Ascending aorta (tissue), 2 donors: ENCODE results near the gene KLHDC3. TPM values are rescaled to one million over a fixed set of nuclear protein-coding genes. Genes with fewer than 3 reads are reported as not detected.

Experiments used
- DNase-seq, 2 donors: peaks; one replicate each; pipeline ENCODE4 v3.0.0-alpha.2; 2019; ENCODE audit warnings: low spot score in 2 of 2
- H3K27ac ChIP-seq, 2 donors: fragments of 200-600 bp; sonication (generic); one replicate each; pipeline ENCODE4 v1.5.1; 2016 to 2017; ENCODE audit warnings: mild to moderate bottlenecking in 1 of 2
- H3K27me3 ChIP-seq: fragments of 200-600 bp; sonication (generic); one replicate; pipeline ENCODE4 v1.5.1; 2017
- H3K36me3 ChIP-seq, 2 donors: fragments of 200-600 bp; sonication (generic); one replicate each; pipeline ENCODE4 v1.5.1; 2016
- H3K4me1 ChIP-seq, 2 donors: fragments of 200-600 bp; sonication (generic); one replicate each; pipeline ENCODE4 v1.5.1; 2016 to 2017; ENCODE audit warnings: mild to moderate bottlenecking in 1 of 2
- H3K4me3 ChIP-seq, 2 donors: fragments of 200-600 bp; sonication (generic); one replicate each; pipeline ENCODE4 v1.5.1; 2016 to 2017; ENCODE audit warnings: mild to moderate bottlenecking in 1 of 2
- H3K9me3 ChIP-seq, 2 donors: fragments of 200-600 bp; sonication (generic); one replicate each; pipeline ENCODE4 v1.5.1; 2016
- intact Hi-C: fragments of 100-400 bp; cut with DNase I; formaldehyde crosslinking; loops from one replicate; pipeline ENCODE4 v1.15.1; 2023
- total RNA-seq: library from RNA; depleted of rRNA; stranded (reverse); fragments of >200 nt; gene quantifications from one replicate; pipeline ENCODE4 v1.1.0, GENCODE V29; 2016
- TF ChIP-seq, protein P1 (sequence below), 3 experiments: fragments of 200-600 bp in 2 of 3; fragments of 450-650 bp in 1 of 3; sonication (generic) in 2 of 3; IDR thresholded peaks; one replicate each; pipeline ENCODE4 v1.5.1; 2016 to 2019; ENCODE audit warnings: antibody characterized with exemption in 3 of 3, mild to moderate bottlenecking in 1 of 3, moderate library complexity in 1 of 3

KLHDC3 gene
- total RNA-seq, 1 donor from 2014 or later: 64.0 TPM

- no peak overlapping the region for H3K27ac ChIP-seq
- no peaks in the 10 kb centered on the region for H3K9me3 ChIP-seq
- H3K4me3 ChIP-seq: no peak overlapping the region
- intact Hi-C loops: no loop called here
- DNase-seq: no peak
- no peaks in the 10 kb centered on the region for H3K27me3 ChIP-seq
- peaks cover 0 to 6% of the 10 kb centered on the region in 2 donors for H3K36me3 ChIP-seq
- H3K4me1 ChIP-seq: peaks cover 0 to 18% of the 10 kb centered on the region in 2 donors
- TF ChIP-seq, protein P1, sequence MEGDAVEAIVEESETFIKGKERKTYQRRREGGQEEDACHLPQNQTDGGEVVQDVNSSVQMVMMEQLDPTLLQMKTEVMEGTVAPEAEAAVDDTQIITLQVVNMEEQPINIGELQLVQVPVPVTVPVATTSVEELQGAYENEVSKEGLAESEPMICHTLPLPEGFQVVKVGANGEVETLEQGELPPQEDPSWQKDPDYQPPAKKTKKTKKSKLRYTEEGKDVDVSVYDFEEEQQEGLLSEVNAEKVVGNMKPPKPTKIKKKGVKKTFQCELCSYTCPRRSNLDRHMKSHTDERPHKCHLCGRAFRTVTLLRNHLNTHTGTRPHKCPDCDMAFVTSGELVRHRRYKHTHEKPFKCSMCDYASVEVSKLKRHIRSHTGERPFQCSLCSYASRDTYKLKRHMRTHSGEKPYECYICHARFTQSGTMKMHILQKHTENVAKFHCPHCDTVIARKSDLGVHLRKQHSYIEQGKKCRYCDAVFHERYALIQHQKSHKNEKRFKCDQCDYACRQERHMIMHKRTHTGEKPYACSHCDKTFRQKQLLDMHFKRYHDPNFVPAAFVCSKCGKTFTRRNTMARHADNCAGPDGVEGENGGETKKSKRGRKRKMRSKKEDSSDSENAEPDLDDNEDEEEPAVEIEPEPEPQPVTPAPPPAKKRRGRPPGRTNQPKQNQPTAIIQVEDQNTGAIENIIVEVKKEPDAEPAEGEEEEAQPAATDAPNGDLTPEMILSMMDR (IDR thresholded peaks at IDR 0.05): no peak
Measured at GRCh38 chr6:42974919-42975505, 39.0 kb upstream of the KLHDC3 start.

DNA sequence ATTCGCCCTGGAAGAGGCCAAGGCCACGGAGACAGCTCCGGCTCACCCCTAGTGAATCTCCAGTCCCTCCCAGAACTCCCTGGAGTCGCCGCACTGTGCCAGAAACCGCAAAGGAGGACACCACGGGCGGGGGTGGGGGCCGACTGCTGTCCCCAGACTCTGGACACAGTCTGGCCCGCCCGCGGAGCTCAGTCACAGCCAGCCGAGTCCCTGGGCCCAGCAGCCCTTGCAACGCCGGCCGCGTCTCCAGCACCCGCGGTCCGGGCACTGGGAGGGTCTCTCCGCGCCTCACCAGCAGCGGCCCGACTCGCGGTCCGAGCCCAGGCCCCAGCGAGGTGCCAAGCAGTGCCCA is 35.6 kb upstream of the KLHDC3 start:
- Histone ChIP-seq H3K4me3 (peak overlapping the region; percentile 84 to 92), H3K4me1 (peaks cover 0 to 23% of the 10 kb centered on the region in 2 donors)

GRCh38 chr6:42978839-42979522 is 35.1 kb upstream of the KLHDC3 start, which contains the start of gene PEX6:
Gene PEX6 (minus strand): TSS chr6:42979181. CDS start chr6:42979150, 31 bp downstream.
- H3K4me3 ChIP-seq: peak within 1 kb of the TSS; percentile 84 to 92
- H3K36me3 ChIP-seq: no peaks in the 10 kb centered on the region
- peak within 1 kb of the TSS; percentile 85 to 90 for H3K27ac ChIP-seq
- H3K9me3 ChIP-seq: no peaks in the 10 kb centered on the region
- TF ChIP-seq, protein P1 (IDR thresholded peaks at IDR 0.05): no peak
- no peaks in the 10 kb centered on the region for H3K27me3 ChIP-seq
- H3K4me1 ChIP-seq: peaks cover 0 to 27% of the 10 kb centered on the region in 2 donors
- peak; percentile 37 to 94 for DNase-seq
- intact Hi-C loops: loop anchor here (1.0 to 2.0 kb wide), 3 partner anchors 36 to 74 kb away; partner anchors contain the start of genes CNPY3, CUL7 and KLHDC3

More for the DNA sequence above, 35.6 kb upstream of the KLHDC3 start:
- peak in 1 of 2 donors; percentile 67 for DNase-seq
- H3K9me3 ChIP-seq: no peaks in the 10 kb centered on the region
- H3K27me3 ChIP-seq: no peaks in the 10 kb centered on the region
- intact Hi-C loops: loop anchor here (2.0 kb wide), 2 partner anchors 36 to 50 kb away; partner anchors contain the start of genes CNPY3 and KLHDC3
- H3K36me3 ChIP-seq: peaks cover 0 to 4% of the 10 kb centered on the region in 2 donors
- H3K27ac ChIP-seq: peak overlapping the region; percentile 85 to 90
- TF ChIP-seq, protein P1 (IDR thresholded peaks at IDR 0.05): no peak

DNA sequence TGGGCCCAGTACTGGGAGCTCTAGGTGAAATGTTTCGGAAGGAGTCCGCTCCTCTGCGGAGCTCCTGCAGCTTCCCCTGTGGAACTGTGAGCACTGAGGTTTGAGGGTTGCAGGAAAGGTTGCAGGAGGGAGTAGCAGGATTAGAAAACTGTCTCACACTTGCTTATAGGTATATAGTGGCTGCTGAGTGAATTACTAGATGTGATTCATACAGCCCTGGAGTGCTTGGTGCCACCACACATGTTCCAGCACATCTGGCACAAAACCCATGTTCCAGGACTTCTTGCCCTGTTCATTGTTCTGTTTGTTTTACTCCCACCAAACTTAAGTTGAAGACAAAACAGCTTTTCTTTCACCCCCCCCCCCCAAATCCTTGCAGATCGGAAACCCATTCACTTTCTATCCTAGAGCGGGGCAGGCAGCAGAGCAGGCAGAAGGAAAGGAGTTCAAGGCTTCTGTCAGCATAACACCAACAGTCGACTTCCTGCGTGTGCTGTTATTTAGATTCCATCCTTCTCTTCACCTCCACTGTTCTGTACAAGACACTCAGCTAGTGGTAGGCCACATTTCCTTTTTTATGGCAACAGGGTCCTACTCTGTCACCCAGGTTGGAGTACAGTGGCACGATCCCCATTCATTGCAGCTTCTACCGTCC is 34.4 kb upstream of the KLHDC3 start:
- intact Hi-C loops: loop anchor here (1.0 to 2.0 kb wide), 3 partner anchors 35 to 74 kb away; partner anchors contain the start of genes CNPY3, CUL7 and KLHDC3

GRCh38 chr6:42981836-42982235 is 32.2 kb upstream of the KLHDC3 start:
- Histone ChIP-seq H3K36me3 (no peaks in the 10 kb centered on the region), H3K4me1 (peaks cover 14 to 46% of the 10 kb centered on the region in 2 donors), H3K4me3 (no peak overlapping the region), H3K27me3 (no peaks in the 10 kb centered on the region), H3K27ac (no peak overlapping the region), H3K9me3 (no peaks in the 10 kb centered on the region)
- TF ChIP-seq, protein P1 (IDR thresholded peaks at IDR 0.05): no peak
- intact Hi-C loops: no loop called here
- DNase-seq: no peak

More for the DNA sequence above, 34.4 kb upstream of the KLHDC3 start:
- H3K27ac ChIP-seq: peak overlapping the region; percentile 85 to 90
- no peak for DNase-seq
- no peaks in the 10 kb centered on the region for H3K27me3 ChIP-seq
- peak overlapping the region; percentile 84 to 92 for H3K4me3 ChIP-seq
- H3K36me3 ChIP-seq: no peaks in the 10 kb centered on the region
- peaks cover 0 to 27% of the 10 kb centered on the region in 2 donors for H3K4me1 ChIP-seq
- TF ChIP-seq, protein P1 (IDR thresholded peaks at IDR 0.05): peak in 1 of 3 experiments; percentile 27
- no peaks in the 10 kb centered on the region for H3K9me3 ChIP-seq
